HUES6 (cell line): ENCODE results near the gene SF3B3.
A peak's percentile ranks its signal among the peaks of the same experiment; 100 is the strongest.
"Not testable (repeated sequence)": the region's sequence is repeated elsewhere in the genome, so short reads cannot be mapped to it uniquely, and the experiment has no call there.

Experiments
- H3K27ac ChIP-seq: 2 replicates; pipeline ENCODE4 v1.7.0; 2013; ENCODE audit warnings: low read depth, mild to moderate bottlenecking, low read length, inconsistent platforms
- H3K27me3 ChIP-seq: 2 replicates; pipeline ENCODE4 v1.6.1; 2013; ENCODE audit warnings: low read length; ENCODE audit not compliant: control insufficient read depth, insufficient read depth
- H3K36me3 ChIP-seq: 2 replicates; pipeline ENCODE4 v1.6.1; 2013; ENCODE audit warnings: low read length; ENCODE audit not compliant: control insufficient read depth, insufficient read depth
- H3K4me1 ChIP-seq: 2 replicates; pipeline ENCODE4 v1.6.1; 2013; ENCODE audit warnings: low read length; ENCODE audit not compliant: control insufficient read depth, insufficient read depth
- H3K4me3 ChIP-seq: 2 replicates; pipeline ENCODE4 v1.5.1; 2013; ENCODE audit warnings: low read depth, low read length
- H3K9ac ChIP-seq: one replicate; pipeline ENCODE4 v1.6.1; 2013; ENCODE audit warnings: mild to moderate bottlenecking, low read length
- H3K9me3 ChIP-seq: 2 replicates; pipeline ENCODE4 v1.6.1; 2013; ENCODE audit warnings: low read depth, low read length; ENCODE audit not compliant: control insufficient read depth, insufficient read depth

Gene SF3B3

DNA sequence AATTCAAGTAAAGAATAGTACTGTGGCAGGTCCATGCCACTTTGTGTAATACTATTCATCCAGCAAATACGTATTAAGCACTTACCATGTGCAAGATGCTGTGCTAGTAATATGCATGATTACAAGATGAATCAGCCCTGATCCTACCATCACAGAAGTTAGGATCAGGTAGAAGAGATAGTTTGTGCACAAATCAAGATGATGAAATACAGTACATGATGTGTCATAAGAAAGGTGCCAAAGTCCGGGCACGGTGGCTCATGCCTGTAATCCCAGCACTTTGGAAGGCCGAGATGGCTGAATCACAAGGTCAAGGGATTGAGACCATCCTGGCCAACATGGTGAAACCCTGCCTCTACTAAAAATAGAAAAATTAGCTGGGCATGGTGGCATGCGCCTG is 11.2 kb upstream of the SF3B3 start:
- Histone ChIP-seq H3K9ac (no peak overlapping the region), H3K36me3 (peaks cover 84% of the 10 kb centered on the region), H3K4me1 (no peaks in the 10 kb centered on the region), H3K9me3 (no peaks in the 10 kb centered on the region), H3K27me3 (no peaks in the 10 kb centered on the region), H3K27ac (no peak overlapping the region), H3K4me3 (no peak overlapping the region)

DNA sequence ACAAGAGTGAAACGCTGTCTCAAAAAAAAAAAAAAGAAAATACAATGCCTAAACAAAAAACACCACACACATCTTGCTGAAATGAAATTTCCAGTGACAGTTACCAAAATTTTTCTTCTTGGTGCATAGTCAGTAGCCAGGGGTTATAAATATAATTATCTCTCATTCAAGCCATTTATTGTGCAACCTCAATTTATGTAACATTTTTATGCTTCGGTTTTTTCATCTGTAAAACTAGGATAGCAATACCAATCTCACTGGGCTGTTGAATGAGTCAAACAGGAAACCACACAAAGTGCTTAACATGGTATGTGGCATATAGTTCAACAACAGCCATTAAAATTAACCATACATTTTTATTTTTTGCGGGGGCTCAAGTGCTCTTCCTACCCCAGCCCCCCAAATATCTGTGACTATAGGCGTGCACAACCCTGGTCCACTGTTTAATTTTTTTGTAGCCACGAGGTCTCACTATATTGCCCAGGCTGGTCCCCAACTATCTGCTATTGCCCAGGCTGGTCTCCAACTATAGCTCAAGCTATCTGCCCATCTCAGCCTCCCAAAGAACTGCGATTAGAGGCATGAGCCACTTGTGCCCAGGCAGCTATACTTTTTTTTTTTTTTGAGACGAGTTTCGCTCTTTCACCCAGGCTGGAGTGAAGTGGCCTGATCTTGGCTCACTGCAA is 2.9 kb upstream of the SF3B3 start:
- Histone ChIP-seq H3K4me1 (peaks cover 6% of the 10 kb centered on the region), H3K27me3 (no peaks in the 10 kb centered on the region), H3K36me3 (peaks cover 30% of the 10 kb centered on the region), H3K4me3 (no peak overlapping the region), H3K9me3 (no peaks in the 10 kb centered on the region), H3K27ac (no peak overlapping the region; the same call in 1 of the 2 replicates), H3K9ac (no peak overlapping the region)

DNA sequence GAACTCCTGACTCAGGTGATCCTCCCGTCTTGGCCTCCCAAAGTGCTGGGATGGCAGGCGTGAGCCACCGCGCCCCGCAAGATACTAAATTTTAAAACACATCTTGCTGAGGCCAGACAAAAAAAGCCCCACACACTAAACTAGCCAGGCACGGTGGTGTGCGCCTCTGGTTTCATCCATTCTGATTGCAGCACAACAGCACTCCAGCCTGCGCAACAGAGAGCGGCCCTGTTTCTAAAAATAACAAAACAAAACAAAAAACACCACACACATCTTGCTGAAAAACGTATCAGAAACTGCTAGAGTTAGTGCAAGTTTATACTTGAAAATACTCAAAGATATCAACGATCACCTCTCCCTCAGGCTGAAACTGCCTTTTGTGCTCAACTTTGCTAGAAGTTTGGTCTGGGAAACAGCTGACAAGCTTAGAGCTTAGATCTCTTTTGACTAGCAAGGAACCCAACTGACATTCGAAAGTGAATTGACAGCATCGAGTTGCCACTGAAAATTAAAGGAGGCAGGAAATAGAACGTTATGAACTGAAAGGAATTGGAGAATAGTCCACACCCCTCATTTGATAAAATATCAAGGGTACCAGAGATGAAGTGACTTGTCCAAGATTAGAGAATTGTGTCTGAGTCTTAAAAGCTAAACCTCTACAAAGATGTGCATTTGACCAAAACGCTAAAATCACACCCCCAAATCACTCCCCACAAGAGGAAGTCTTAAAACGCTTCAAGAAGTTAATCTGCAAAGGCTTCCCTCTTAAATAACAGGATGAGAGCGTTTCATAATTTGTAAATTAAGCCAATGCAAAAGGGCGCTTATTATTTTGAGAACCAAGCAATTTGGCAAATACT is 1.2 kb upstream of the SF3B3 start:
- Histone ChIP-seq H3K27me3 (no peaks in the 10 kb centered on the region), H3K9me3 (no peaks in the 10 kb centered on the region), H3K4me3 (peak overlapping the region; percentile 87), H3K4me1 (peaks cover 12% of the 10 kb centered on the region), H3K27ac (peak overlapping the region; percentile 97; the same call in 1 of the 2 replicates), H3K9ac (peak overlapping the region; percentile 97), H3K36me3 (peaks cover 28% of the 10 kb centered on the region)

DNA sequence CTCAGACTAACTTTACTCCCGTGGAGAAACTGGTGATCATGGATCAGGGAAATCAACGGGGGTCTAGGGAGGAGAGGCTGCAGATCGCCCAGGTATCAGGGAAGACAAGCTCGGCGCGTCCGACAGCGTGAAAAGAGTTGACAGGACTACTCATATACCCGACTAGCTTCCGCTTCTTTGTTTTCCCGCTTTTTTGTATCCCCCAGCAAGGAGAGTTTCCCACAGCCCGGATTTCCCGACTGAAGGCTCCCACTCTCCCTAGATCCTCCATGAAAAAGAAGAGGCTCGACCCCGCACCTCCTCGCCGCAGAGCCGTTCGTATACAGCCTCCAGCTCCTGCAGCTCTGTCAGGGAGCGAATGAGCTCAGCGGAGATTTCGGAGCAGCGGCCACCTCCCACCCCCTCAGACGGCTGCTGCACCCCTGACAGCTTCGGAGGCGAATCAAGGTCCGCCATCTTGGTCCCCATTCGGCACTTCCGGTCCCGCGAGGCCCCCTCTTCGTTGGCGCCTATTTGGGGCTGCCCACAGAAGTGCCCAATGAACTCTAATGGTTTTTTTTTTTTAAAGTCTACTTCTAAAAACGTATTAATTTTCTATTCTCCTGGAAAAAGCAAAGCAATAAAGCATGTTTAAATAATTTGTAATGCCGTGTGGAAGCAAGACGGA is 407 bp upstream of the SF3B3 start, which contains the start of gene COG4:
TSS of gene COG4 (minus strand) at position 479 of the 667 bp plus-strand sequence. CDS start at position 468, 11 bp downstream.
- Histone ChIP-seq H3K36me3 (peaks cover 31% of the 10 kb centered on the region), H3K27ac (peak within 1 kb of the TSS; percentile 97), H3K4me1 (peaks cover 12% of the 10 kb centered on the region), H3K9me3 (no peaks in the 10 kb centered on the region), H3K27me3 (no peaks in the 10 kb centered on the region), H3K4me3 (peak within 1 kb of the TSS; percentile 87), H3K9ac (peak within 1 kb of the TSS; percentile 97)

DNA sequence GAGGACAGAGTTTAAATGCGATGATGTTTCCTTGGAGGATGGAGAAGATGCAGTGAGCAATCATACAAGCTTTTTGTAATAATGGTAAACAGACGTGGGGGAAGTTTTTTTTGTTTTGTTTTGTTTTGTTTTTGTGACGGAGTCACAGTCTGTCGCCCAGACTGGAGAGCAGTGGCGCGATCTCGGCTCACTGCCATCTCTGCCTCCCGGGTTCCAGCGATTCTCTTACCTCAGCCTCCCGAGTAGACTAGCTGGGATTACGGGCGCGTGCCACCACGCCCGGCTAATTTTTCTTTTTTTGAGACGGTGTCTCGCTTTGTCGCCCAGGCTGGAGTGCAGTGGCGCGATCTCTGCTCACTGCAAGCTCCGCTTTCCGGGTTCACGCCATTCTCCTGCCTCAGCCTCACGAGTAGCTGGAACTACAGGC is 796 bp downstream of the SF3B3 start:
- not testable (repeated sequence) for H3K9me3 ChIP-seq, H3K27me3 ChIP-seq
- Histone ChIP-seq H3K36me3 (peaks cover 42% of the 10 kb centered on the region), H3K4me1 (peaks cover 12% of the 10 kb centered on the region), H3K27ac (peak overlapping the region; percentile 97), H3K9ac (peak overlapping the region; percentile 97), H3K4me3 (peak overlapping the region; percentile 87)

DNA sequence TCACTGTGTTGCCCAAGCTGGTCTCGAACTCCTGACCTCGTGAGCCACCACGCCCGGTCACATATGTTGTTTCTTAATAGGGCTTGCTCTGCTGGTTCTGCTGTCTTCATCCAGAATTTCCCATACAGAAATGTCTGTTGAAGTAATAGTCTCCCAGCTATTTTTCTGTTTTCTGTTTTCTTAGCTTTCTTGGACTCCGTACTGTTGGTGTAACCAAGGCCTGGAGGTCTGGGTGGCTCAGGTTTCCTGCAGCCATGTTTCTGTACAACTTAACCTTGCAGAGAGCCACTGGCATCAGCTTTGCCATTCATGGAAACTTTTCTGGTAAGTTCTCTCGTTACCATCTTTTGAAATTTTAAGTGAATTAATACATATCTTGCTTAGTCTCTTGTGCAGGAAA is 2.8 kb downstream of the SF3B3 start:
- Histone ChIP-seq H3K4me3 (peak overlapping the region; percentile 87; the same call in 1 of the 2 replicates), H3K9ac (no peak overlapping the region), H3K27ac (no peak overlapping the region), H3K36me3 (peaks cover 58% of the 10 kb centered on the region), H3K9me3 (no peaks in the 10 kb centered on the region), H3K27me3 (no peaks in the 10 kb centered on the region), H3K4me1 (peaks cover 12% of the 10 kb centered on the region)

DNA sequence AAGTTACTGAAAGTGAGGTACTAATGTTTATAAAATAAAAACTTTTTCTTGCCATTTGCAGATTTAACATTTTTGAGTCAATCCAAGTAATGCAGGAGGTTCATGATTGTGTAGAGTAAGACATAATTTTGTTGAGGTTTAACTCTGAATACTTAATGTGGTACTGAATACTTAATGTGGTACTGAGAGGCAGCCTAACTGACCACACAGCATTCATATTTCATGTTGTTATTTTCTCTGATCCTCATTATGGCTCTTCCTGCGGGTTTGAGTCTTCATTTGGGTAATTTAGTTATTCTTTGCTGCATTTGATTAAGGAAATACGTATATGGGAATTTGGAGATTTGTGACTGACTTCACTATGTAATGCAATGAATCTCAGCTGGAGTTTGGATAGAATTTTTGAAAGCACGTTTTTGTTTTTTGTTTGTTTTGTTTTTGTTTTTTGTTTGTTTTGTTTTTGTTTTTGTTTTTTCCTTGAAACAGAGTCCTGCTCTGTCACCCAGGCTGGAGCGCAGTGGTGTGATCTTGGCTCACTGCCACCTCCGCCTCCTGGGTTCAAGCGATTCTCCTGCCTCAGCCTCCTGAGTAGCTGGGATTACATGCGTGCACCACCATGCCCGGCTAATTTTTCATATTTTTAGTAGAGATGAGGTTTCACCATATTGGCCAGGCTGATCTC is 3.8 kb downstream of the SF3B3 start:
- H3K9ac ChIP-seq = no peak overlapping the region
- H3K36me3 ChIP-seq = peaks cover 68% of the 10 kb centered on the region
- H3K9me3 ChIP-seq = no peaks in the 10 kb centered on the region
- peak overlapping the region; percentile 87; the same call in 1 of the 2 replicates for H3K4me3 ChIP-seq
- no peak overlapping the region for H3K27ac ChIP-seq
- peaks cover 12% of the 10 kb centered on the region for H3K4me1 ChIP-seq
- H3K27me3 ChIP-seq = no peaks in the 10 kb centered on the region

DNA sequence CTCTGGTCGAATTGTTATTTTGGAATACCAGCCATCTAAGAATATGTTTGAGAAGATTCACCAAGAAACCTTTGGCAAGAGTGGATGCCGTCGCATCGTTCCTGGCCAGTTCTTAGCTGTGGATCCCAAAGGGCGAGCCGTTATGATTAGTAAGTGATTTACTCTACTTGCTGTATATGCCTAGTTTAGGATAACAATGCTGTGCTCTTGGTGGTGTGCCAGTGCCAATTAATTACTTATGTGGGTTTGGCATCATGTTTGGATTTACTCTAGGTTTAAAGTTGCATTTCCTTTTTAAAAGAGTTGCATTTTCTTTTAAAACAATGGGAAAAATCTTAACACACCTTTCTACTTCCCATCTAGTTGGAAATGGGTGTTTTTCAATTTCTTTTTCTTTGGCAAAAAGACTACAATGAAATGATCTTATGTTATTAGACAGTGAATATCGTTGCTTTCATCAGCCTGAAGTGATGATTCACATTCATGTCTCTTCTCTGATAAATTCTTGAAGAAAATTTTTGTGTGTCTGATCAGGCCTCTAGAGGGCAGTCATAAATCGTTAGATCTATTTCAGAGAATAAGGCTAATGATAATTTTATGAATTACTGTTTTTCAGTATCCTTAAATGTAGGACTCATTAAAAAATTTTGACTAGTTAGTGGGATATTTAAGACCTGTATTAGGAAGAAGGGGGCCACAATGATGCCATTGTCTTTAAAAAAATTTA is 5.6 kb downstream of the SF3B3 start:
- Histone ChIP-seq H3K9ac (no peak overlapping the region), H3K36me3 (peaks cover 86% of the 10 kb centered on the region), H3K4me3 (no peak overlapping the region), H3K27me3 (no peaks in the 10 kb centered on the region), H3K9me3 (no peaks in the 10 kb centered on the region), H3K4me1 (peaks cover 12% of the 10 kb centered on the region), H3K27ac (no peak overlapping the region)

DNA sequence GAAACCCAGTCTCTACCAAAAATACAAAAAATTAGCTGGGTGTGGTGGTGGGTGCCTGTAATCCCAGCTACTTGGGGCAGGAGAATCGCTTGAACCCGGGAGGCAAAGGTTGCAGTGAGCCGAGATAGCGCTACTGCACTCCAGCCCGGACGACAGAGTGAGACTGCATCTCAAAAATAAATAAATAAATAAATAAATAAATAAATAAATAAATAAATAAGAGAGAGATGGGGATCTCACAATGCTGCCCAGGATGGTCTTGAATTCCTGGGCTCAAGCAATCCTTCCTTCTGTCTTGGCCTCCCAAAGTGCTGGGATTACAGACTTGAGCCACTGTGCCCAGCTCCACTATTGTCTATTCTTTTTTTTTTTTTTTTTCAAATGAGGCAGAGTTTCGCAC is 6.3 kb downstream of the SF3B3 start:
- H3K27ac ChIP-seq, H3K9ac ChIP-seq, H3K27me3 ChIP-seq, H3K4me3 ChIP-seq, H3K9me3 ChIP-seq: not testable (repeated sequence)
- Histone ChIP-seq H3K4me1 (peaks cover 12% of the 10 kb centered on the region), H3K36me3 (peaks cover 93% of the 10 kb centered on the region)

DNA sequence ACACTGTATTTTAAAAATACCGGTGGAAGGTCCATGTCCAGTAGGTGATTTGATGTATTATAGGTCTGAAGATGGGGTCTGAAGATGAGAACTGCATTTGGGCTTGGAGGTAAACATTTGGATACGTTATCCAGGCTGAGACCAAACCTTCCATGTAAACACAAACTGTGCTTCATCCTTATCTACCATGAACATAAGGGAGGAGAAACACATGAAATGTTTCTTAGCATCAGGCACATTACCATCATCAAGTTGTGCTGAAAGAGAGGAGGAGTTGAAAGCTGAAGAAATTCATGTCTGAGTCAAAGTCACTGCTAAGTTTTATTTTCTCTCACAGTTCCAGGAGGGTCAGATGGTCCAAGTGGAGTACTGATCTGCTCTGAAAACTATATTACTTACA is 11.4 kb downstream of the SF3B3 start:
- no peak overlapping the region for H3K9ac ChIP-seq
- H3K36me3 ChIP-seq = peaks cover 99% of the 10 kb centered on the region
- H3K27ac ChIP-seq = no peak overlapping the region
- no peaks in the 10 kb centered on the region for H3K27me3 ChIP-seq
- H3K4me3 ChIP-seq = no peak overlapping the region
- H3K4me1 ChIP-seq = no peaks in the 10 kb centered on the region
- no peaks in the 10 kb centered on the region for H3K9me3 ChIP-seq
